Suppressor macrophage (primary cell): ENCODE measurements around the gene BAZ2A.

Experiments
- DNase-seq, 4 experiments: peaks; one replicate each; pipeline ENCODE4 v3.0.0-alpha.2; 2020 to 2022

BAZ2A gene

GRCh38 chr12:56634837-56635791 lies 5.0 kb upstream of the BAZ2A start:
- peak; percentile 46 to 77 (median 63) for DNase-seq

- peak in 2 of 4 experiments; percentile 19 to 33 for DNase-seq
Observed at GRCh38 chr12:56634242-56634836, 4.2 kb upstream of the BAZ2A start.

GRCh38 chr12:56633468-56634241 lies 3.5 kb upstream of the BAZ2A start:
- no peak for DNase-seq

GRCh38 chr12:56632701-56633467 lies 2.8 kb upstream of the BAZ2A start:
- peak in 2 of 4 experiments; percentile 8 to 14 for DNase-seq

DNA sequence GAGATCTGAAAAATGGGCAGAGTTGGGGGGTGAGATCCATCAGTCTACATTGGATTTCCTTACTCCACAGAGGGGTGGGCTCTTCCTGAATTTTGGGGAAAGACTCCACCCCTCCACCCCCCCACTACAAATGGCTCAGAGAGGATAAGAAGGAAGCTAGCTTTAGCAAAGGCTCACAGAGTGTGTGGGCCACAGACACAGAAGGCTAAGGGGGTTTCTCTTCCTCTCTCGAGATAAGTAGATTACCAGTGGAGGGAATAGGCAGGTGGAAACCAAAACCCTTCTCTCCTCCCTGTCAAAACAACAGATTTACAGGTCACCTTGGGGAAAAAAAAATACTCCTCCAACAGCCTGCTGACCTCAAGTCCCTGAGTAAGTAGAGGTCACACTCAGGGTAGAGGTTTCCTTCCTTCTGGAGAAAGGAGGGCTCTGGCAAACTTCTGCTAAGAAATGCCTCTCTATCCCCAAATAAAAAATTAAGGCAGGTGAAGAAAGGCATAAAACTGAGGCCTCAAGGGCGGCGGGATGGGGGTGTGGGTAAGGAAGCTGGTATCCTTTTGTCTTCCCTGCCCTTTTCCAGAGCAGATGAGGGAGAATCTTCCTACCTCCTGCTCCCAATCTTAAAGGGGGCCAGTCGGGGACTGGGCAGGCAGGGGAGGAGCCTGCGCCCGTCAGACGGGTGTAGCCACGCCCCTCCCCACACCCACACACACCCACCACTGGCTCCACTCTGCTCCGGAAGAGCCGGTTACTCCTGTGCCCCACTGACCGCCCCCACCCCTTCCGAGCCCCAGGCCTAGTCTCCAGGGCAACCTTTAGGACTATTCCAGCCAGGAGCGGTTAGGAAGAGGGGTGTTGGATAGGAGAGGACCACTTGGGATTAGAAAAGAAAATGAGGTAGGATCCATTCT lies 1.9 kb upstream of the BAZ2A start:
- DNase-seq: peak; percentile 47 to 68 (median 64)

- peak in 3 of 4 experiments; percentile 21 to 42 (median 24) for DNase-seq
Observed at GRCh38 chr12:56629459-56630179, 507 bp downstream of the BAZ2A start.

GRCh38 chr12:56628671-56629458 lies 1.3 kb downstream of the BAZ2A start:
- peak; percentile 47 to 73 (median 72) for DNase-seq

- DNase-seq: no peak
Observed at GRCh38 chr12:56626701-56627100, 3.4 kb downstream of the BAZ2A start.

- DNase-seq: no peak
Observed at GRCh38 chr12:56622535-56622934, 7.6 kb downstream of the BAZ2A start.

DNA sequence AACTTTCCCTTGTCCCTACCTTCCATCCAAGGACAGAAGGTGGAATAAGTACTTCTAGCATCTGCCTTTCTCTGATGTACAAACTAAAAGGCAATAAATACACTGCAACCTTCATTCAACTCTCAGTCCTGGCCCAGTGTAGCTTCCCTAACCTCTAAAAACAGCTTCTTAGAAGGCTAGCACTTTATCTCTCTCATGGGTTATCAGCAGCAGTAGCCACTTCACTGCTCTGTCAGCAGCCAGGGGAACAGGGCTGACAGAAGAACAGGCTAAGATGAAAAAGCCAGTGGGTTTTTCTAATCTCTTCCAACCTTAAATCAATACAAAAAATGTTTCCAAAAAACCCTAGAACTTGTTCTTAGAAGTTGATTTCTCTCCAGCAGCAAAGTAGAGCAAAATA lies 13.2 kb downstream of the BAZ2A start:
- no peak for DNase-seq

DNA sequence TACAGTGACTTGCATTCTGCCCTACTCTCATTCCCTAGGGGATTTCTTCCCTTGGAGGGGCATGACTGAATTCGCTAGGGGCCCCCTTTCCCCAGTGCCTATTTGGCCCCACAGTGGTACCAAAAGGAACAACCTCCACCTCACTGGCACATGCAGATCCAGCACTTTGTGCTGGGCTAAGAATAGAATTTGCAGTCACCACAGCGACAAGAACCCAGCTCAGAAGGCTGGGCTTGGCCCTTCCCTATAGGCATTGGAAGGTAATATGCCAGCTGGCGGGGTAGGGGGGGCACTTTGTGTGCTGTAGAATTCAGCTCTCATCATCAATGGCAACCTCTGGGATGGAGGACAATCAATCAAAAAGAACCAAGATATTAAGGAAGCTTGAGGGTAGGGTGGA lies 13.9 kb downstream of the BAZ2A start:
- DNase-seq: no peak

DNA sequence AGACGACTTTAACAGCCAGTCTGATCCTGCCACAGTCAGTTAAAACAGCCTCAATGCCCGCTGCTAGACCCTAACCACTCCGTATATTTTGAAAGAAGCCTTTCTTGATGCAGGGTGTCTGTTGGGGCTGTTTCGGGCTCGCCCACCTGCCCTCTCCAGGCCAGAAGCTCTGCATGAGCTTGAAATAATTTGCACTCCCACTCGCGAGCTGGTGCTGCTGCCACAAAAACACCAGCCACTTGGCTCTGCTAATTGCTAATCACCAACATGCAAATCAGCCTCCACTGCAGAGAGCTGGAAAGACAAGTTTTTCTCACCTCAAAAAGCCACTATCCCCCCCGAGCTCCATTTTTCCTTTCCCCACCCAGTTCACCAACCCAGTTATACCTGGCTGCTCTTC lies 15.5 kb downstream of the BAZ2A start:
- DNase-seq: no peak

GRCh38 chr12:56604355-56604754 lies 25.8 kb downstream of the BAZ2A start:
- DNase-seq: no peak

- DNase-seq: no peak
Observed at GRCh38 chr12:56602239-56602638, 27.9 kb downstream of the BAZ2A start.

- DNase-seq: peak in 2 of 4 experiments; percentile 22 to 33
Observed at GRCh38 chr12:56601503-56601902, 28.6 kb downstream of the BAZ2A start.

DNA sequence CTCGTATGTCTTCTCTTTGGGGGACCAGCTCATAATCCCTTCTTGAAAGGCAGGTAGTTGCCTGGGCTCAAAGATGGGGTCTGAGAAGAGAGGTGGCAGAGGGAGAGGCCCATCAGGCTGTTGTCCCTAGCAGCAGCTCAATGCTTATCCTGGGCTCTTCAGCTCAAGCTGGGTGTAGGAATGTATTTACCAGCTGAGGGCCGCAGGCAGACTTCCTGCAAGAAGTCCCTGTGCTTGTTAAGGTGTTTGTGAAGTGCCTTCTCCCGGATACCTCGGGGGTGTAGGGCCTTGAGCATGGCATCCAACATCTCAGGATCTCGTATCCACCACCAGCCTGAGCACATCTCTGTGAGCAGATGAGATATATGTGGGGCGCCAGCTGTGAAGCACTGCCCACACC lies 29.4 kb downstream of the BAZ2A start:
- DNase-seq: no peak

- DNase-seq: no peak
Observed at GRCh38 chr12:56599797-56600196, 30.3 kb downstream of the BAZ2A start.

- no peak for DNase-seq
Observed at GRCh38 chr12:56599041-56599440, 31.1 kb downstream of the BAZ2A start.

GRCh38 chr12:56596815-56597214 lies 33.3 kb downstream of the BAZ2A start:
- no peak for DNase-seq
